K562 (cell line): ENCODE data around the gene DMD. TPM values are rescaled to one million over a fixed set of nuclear protein-coding genes. Genes with fewer than 3 reads are reported as not detected.

Source experiments
- ATAC-seq: fragments of 200-7000 bp; cut with Tn5 transposase; 3 replicates; pipeline ENCODE4 v1.9.1; 2020; ENCODE audit warnings: moderate library complexity
- BruUV-seq: library from RNA; stranded (reverse); fragments of 400-500 nt; replicated peaks from 2 replicates; lab custom pipeline; 2021; lab: Mats Ljungman, UMichigan
- CTCF ChIA-PET: fragments of 300-600 bp; formaldehyde crosslinking; extraction: SDS; loops from one replicate; lab custom pipeline; 2021; ENCODE audit warnings: low intra/inter-chr PET ratio; lab: Yijun Ruan, JAX
- POLR2A ChIA-PET: fragments of 300-600, 350-650 bp; sonication (Branson Sonifier 250); formaldehyde crosslinking; extraction: SDS; loops from one replicate; lab custom pipeline; 2021; ENCODE audit warnings: antibody characterized with exemption, inconsistent platforms; lab: Yijun Ruan, JAX
- DNase-seq, 4 experiments: peaks; one replicate each; pipeline versions ENCODE4 v3.0.0 to v3.0.0-alpha.2; 2011 to 2018; ENCODE audit warnings: low spot score in 3 of 4, mixed read lengths in 3 of 4; ENCODE audit errors: extremely low read depth in 1 of 4
- FAIRE-seq: peaks from 2 replicates; lab custom pipeline; 2011; peaks lifted over from hg19 to GRCh38; lab: Jason Lieb, UNC
- H2AFZ ChIP-seq: 2 replicates; pipeline ENCODE4 v1.6.0; 2011; ENCODE audit warnings: low read depth, low read length, control low read depth, inconsistent platforms
- H3K27ac ChIP-seq: fragments of 200-600 bp; 3 replicates; pipeline ENCODE4 v1.8.0; 2011; ENCODE audit warnings: low read depth, mild to moderate bottlenecking, control low read depth, inconsistent platforms, low read length, moderate library complexity, mixed read lengths; ENCODE audit errors: extremely low read depth
- H3K27me3 ChIP-seq, 2 experiments: fragments of 300-600 bp in 1 of 2; 2 replicates in 1 of 2; 3 replicates in 1 of 2; pipeline versions ENCODE4 v1.6.0 to v1.8.0; 2011; ENCODE audit warnings: inconsistent platforms in 2 of 2, low read length in 2 of 2, mild to moderate bottlenecking in 1 of 2, mixed read lengths in 1 of 2, moderate library complexity in 1 of 2; ENCODE audit not compliant: control insufficient read depth in 2 of 2, insufficient read depth in 2 of 2
- H3K36me3 ChIP-seq: fragments of 300-600 bp; 3 replicates; pipeline ENCODE4 v1.8.0; 2011; ENCODE audit warnings: mild to moderate bottlenecking, low read length, inconsistent platforms; ENCODE audit not compliant: control insufficient read depth, insufficient read depth
- H3K4me1 ChIP-seq, 2 experiments: fragments of 200-600 bp in 1 of 2; replicated peaks in 1 of 2; 2 replicates in 1 of 2; 3 replicates in 1 of 2; pipeline versions ENCODE4 v1.5.1 to v1.8.0; 2011; ENCODE audit warnings: inconsistent platforms in 2 of 2, low read length in 2 of 2, mild to moderate bottlenecking in 1 of 2, mixed read lengths in 1 of 2, moderate library complexity in 1 of 2; ENCODE audit not compliant: control insufficient read depth in 2 of 2, insufficient read depth in 2 of 2
- H3K4me2 ChIP-seq: 2 replicates; pipeline ENCODE4 v1.6.1; 2011; ENCODE audit warnings: low read length, control low read depth, inconsistent platforms, mixed read lengths; ENCODE audit not compliant: insufficient read depth
- H3K4me3 ChIP-seq: fragments of 200-600 bp; sonication (generic), shearing (Covaris generic); 2 replicates; pipeline ENCODE4 v1.5.1; 2016; ENCODE audit warnings: control low read depth, inconsistent platforms
- H3K79me2 ChIP-seq: fragments of 200-600 bp; 3 replicates; pipeline ENCODE4 v1.8.0; 2011; ENCODE audit warnings: low read length, inconsistent platforms; ENCODE audit not compliant: control insufficient read depth, insufficient read depth
- H3K9ac ChIP-seq, 2 experiments: 2 replicates each; pipeline versions ENCODE4 v1.6.0 to v1.6.1; 2011; ENCODE audit warnings: low read depth in 2 of 2, low read length in 2 of 2, control low read depth in 1 of 2, inconsistent platforms in 1 of 2, mild to moderate bottlenecking in 1 of 2, mixed read lengths in 1 of 2; ENCODE audit not compliant: insufficient read depth in 1 of 2
- H3K9me1 ChIP-seq: one replicate; pipeline ENCODE4 v1.6.0; 2011; ENCODE audit warnings: inconsistent platforms, mild to moderate bottlenecking, low read length, moderate library complexity; ENCODE audit not compliant: control insufficient read depth, insufficient read depth
- H3K9me3 ChIP-seq: replicated peaks from 2 replicates; pipeline ENCODE4 v1.5.1; 2011; ENCODE audit warnings: low read depth, low read length, inconsistent platforms; ENCODE audit not compliant: control insufficient read depth, insufficient read depth
- H4K20me1 ChIP-seq: replicated peaks from 2 replicates; pipeline ENCODE4 v1.6.1; 2011; ENCODE audit warnings: low read length, inconsistent platforms, mixed read lengths; ENCODE audit not compliant: control insufficient read depth, insufficient read depth
- ASH1L ChIP-seq: fragments of 450-650 bp; IDR thresholded peaks from 2 replicates; pipeline ENCODE4 v1.6.1; 2018; ENCODE audit warnings: borderline replicate concordance, mild to moderate bottlenecking, low read depth; ENCODE audit not compliant: partially characterized antibody
- CHAMP1 ChIP-seq: fragments of 450-650 bp; IDR thresholded peaks from 2 replicates; pipeline ENCODE4 v1.6.1; 2016; ENCODE audit warnings: mild to moderate bottlenecking
- DPF2 ChIP-seq: fragments of 450-650 bp; IDR thresholded peaks from 2 replicates; pipeline ENCODE4 v1.6.1; 2016
- GATAD2B ChIP-seq: fragments of 450-650 bp; IDR thresholded peaks from 2 replicates; pipeline ENCODE4 v1.6.1; 2017; ENCODE audit warnings: mild to moderate bottlenecking, borderline replicate concordance
- GTF2F1 ChIP-seq: IDR thresholded peaks from 2 replicates; pipeline ENCODE4 v1.6.1; 2011; ENCODE audit warnings: low read depth, low read length, improper control_type of control experiment
- MCM7 ChIP-seq, 2 experiments: fragments of 450-650 bp; IDR thresholded peaks; 2 replicates each; pipeline ENCODE4 v1.6.1; 2016 to 2018
- NFRKB ChIP-seq: fragments of 450-650 bp; IDR thresholded peaks from 2 replicates; pipeline ENCODE4 v1.6.1; 2016; ENCODE audit warnings: low read depth
- RB1 ChIP-seq: fragments of 450-650 bp; IDR thresholded peaks from 2 replicates; pipeline ENCODE4 v1.6.1; 2017; ENCODE audit warnings: low read depth, mild to moderate bottlenecking
- SRSF1 ChIP-seq: fragments of 200-400 bp; formaldehyde crosslinking; IDR thresholded peaks from 2 replicates; pipeline ENCODE4 v1.6.1; 2017; ENCODE audit warnings: mild to moderate bottlenecking, low read depth, low read length, moderate library complexity
- TCF3 ChIP-seq: sonication (generic); formaldehyde crosslinking; IDR thresholded peaks from 2 replicates; pipeline ENCODE4 v1.4.0; 2020; ENCODE audit warnings: mild to moderate bottlenecking, missing genetic modification reagents
- TCF7L2 ChIP-seq: fragments of 150-350 bp; IDR thresholded peaks from 2 replicates; pipeline ENCODE4 v1.6.1; 2016; ENCODE audit warnings: low read depth, mild to moderate bottlenecking, low read length, moderate library complexity
- ZNF197 ChIP-seq: fragments of 200-800 bp; sonication (Bioruptor generic); IDR thresholded peaks from 2 replicates; pipeline ENCODE4 v1.6.1; 2016; ENCODE audit warnings: low read depth, missing genetic modification characterization, missing compliant biosample characterization
- WGBS: fragments of 100-300 bp; shearing (Covaris generic); methylation state at CpG from one replicate; pipeline ENCODE4 v1.1.6; 2016; ENCODE audit warnings: low coverage, mixed read lengths; ENCODE audit not compliant: insufficient coverage; ENCODE audit errors: missing lambda C conversion rate; 5-methylcytosine and 5-hydroxymethylcytosine counted together
- in situ Hi-C: fragments of 300-500 bp; cut with MboI; formaldehyde crosslinking; loops from 4 replicates; pipeline ENCODE4 v1.15.0; 2018; ENCODE audit warnings: inconsistent platforms, mixed read lengths
- intact Hi-C: fragments of 100-400 bp; cut with micrococcal nuclease; formaldehyde crosslinking; loops from 2 replicates; pipeline ENCODE4 v1.14.2; 2022
- polyA plus RNA-seq, 8 experiments: library from polyadenylated mRNA; depleted of rRNA in 4 of 8; stranded (reverse) in 5 of 8; unstranded in 3 of 8; fragments of >200 nt; fragmentation: Nextera tagmentation in 2 of 8; fragmentation: Illumina TruSeq in 1 of 8; extraction: Ambion mirVana in 2 of 8; extraction: Trizol in 1 of 8; gene quantifications; 2 replicates each; pipeline versions ENCODE4 v1.2.1 to v1.2.3, GENCODE V29; 2011 to 2014; ENCODE audit warnings: inconsistent platforms in 1 of 8, missing spikeins in 1 of 8
- total RNA-seq, 7 experiments: library from RNA; depleted of rRNA in 6 of 7; stranded (reverse); fragments of >200 nt in 6 of 7; fragmentation: Illumina TruSeq in 2 of 7; extraction: Trizol in 2 of 7; gene quantifications; 2 replicates each; pipeline versions ENCODE4 v1.2.1 to v1.2.3, GENCODE V29; 2011 to 2021; ENCODE audit warnings: low replicate concordance in 1 of 7

DMD gene
- total and polyA plus RNA-seq, 9 of the 15 experiments (the other 6 are each of a cell fraction or from before 2014, with no cell fraction given), result 3.8 to 20.4 (median 11.4) TPM

DNA sequence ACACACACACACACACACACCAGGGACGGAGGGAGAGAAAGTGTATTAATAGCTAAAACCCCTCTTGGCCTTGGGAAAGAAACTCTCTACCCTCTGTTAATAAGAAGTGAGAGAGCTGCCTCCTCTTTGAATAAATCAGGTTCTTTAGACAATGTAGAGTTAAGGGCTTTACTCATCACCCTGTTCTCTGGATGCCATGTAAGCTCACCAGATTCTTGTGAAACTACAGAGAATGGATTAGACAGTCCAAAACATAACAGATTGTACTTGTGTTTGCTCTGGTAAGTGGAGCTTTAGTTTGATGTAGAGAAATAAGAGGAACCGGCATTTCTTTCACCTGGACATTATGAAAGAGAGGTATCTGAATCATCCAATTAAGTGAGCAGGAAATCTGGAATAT, 263.2 kb downstream of the DMD start:
- Histone ChIP-seq H3K4me1 (no peaks in the 10 kb centered on the region), H3K9me1 (no peaks in the 10 kb centered on the region), H3K4me2 (no peak overlapping the region), H3K27me3 (no peaks in the 10 kb centered on the region), H3K36me3 (no peaks in the 10 kb centered on the region), H4K20me1 (no peaks in the 10 kb centered on the region), H3K4me3 (no peak overlapping the region), H3K79me2 (no peaks in the 10 kb centered on the region), H2AFZ (no peak overlapping the region), H3K27ac (no peak overlapping the region), H3K9ac (no peak overlapping the region), H3K9me3 (no peaks in the 10 kb centered on the region)
- DNase-seq (no peak), ATAC-seq (no peak), FAIRE-seq (no peak)
- intact Hi-C loops, result no loop called here
- TF ChIP-seq MCM7 (IDR thresholded peaks at IDR 0.05), result no peak
- no peak for TF ChIP-seq ASH1L
- TF ChIP-seq DPF2, result no peak
- TF ChIP-seq GTF2F1, result no peak
- 0% methylated on average over 1 of the region's 2 CpGs for WGBS
- POLR2A ChIA-PET, result no interaction called here
- in situ Hi-C loops, result no loop called here
- BruUV-seq, result no TSS peak
- CTCF ChIA-PET, result no interaction called here

DNA sequence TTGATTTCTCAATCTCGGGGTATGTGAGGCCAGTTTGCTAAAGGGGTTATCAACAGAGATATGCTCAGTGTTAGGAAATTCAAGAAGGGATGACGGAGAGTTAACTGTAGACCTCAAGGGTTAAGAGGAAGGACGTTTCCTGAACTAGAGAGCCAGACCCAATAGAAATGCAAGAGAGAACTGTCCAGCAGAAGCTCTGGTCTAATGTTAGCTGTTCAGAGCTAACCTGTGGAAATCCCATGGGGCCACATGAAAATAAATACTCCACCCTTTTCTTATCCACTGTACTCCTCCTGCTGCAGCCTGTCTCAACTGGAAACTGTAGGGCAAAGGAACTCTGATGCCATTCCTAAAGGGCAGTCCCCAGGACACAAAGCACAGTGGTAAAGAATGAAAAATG, 274.3 kb downstream of the DMD start:
- no peaks in the 10 kb centered on the region for H4K20me1 ChIP-seq
- TF ChIP-seq GATAD2B (no peak), NFRKB (no peak), SRSF1 (no peak), TCF3 (CRISPR knock-in tag) (no peak), CHAMP1 (no peak), ZNF197 (no peak), RB1 (no peak), TCF7L2 (no peak)
- H3K4me1 ChIP-seq, result no peaks in the 10 kb centered on the region
- 0% methylated on average over 3 of the region's 3 CpGs for WGBS
- no peak overlapping the region for H3K9ac ChIP-seq
- H3K27ac ChIP-seq, result no peak overlapping the region
- H3K36me3 ChIP-seq, result no peaks in the 10 kb centered on the region
- H3K79me2 ChIP-seq, result no peaks in the 10 kb centered on the region
- ATAC-seq (no peak), FAIRE-seq (no peak), DNase-seq (no peak)
- BruUV-seq, result no TSS peak
- intact Hi-C loops, result no loop called here
- ChIA-PET CTCF (no interaction called here), POLR2A (no interaction called here)
- H3K9me1 ChIP-seq, result no peaks in the 10 kb centered on the region
- in situ Hi-C loops, result no loop called here
- H3K4me2 ChIP-seq, result no peak overlapping the region
- H3K4me3 ChIP-seq, result no peak overlapping the region
- no peaks in the 10 kb centered on the region for H3K27me3 ChIP-seq
- no peak overlapping the region for H2AFZ ChIP-seq
- H3K9me3 ChIP-seq, result no peaks in the 10 kb centered on the region
